Colonic mucosa (tissue), 4 donors: ENCODE results near the gene MTERF4. TPM values are rescaled to one million over a fixed set of nuclear protein-coding genes. Genes with fewer than 3 reads are reported as not detected.

Experiments used
- DNase-seq: peaks from one replicate; pipeline ENCODE4 v3.0.0-alpha.2; 2020
- H3K27ac ChIP-seq: fragments of 200-600 bp; one replicate; pipeline ENCODE4 v1.8.0; 2021
- H3K27me3 ChIP-seq: fragments of 200-600 bp; one replicate; pipeline ENCODE4 v1.8.0; 2021
- H3K36me3 ChIP-seq: fragments of 200-600 bp; one replicate; pipeline ENCODE4 v1.8.0; 2021
- H3K4me1 ChIP-seq: fragments of 200-600 bp; one replicate; pipeline ENCODE4 v1.8.0; 2021; ENCODE audit warnings: mild to moderate bottlenecking
- H3K4me3 ChIP-seq: fragments of 200-600 bp; one replicate; pipeline ENCODE4 v1.8.0; 2021
- H3K9ac ChIP-seq, 2 donors: one replicate each; pipeline ENCODE4 v1.7.0; 2013; ENCODE audit warnings: control low read depth in 2 of 2, low read depth in 2 of 2, low read length in 2 of 2
- H3K9me3 ChIP-seq: fragments of 200-600 bp; one replicate; pipeline ENCODE4 v1.8.0; 2021
- CTCF ChIP-seq: fragments of 200-600 bp; IDR thresholded peaks from one replicate; pipeline ENCODE4 v1.8.0; 2022; ENCODE audit warnings: antibody characterized with exemption, mild to moderate bottlenecking
- intact Hi-C: fragments of 100-400 bp; cut with DNase I; formaldehyde crosslinking; loops from one replicate; pipeline ENCODE4 v1.14.1; 2022
- total RNA-seq, 2 donors: library from RNA; stranded (reverse); fragmentation: NEBNext Ultra II Directional in 1 of 2; extraction: Animal tissue kit (Norgen Biotek cat#: 25700) in 1 of 2; gene quantifications; one replicate each; pipeline ENCODE4 v1.2.1, GENCODE V29; 2021
- donor health status: healthy.
- donor health status: DM: no; HTN: no; CAD: no.
- donor health status: DM: no; HTN: no; CAD: no.

The MTERF4 gene
- total RNA-seq, 2 donors from 2014 or later, result 20.2 to 25.5 TPM

GRCh38 chr2:241074065-241074818 lies 27.8 kb downstream of the MTERF4 start:
- no peaks in the 10 kb centered on the region for H3K4me1 ChIP-seq
- no peaks in the 10 kb centered on the region for H3K27me3 ChIP-seq
- DNase-seq, result no peak
- H3K36me3 ChIP-seq, result no peaks in the 10 kb centered on the region
- H3K9ac ChIP-seq, result no peak overlapping the region
- H3K9me3 ChIP-seq, result no peaks in the 10 kb centered on the region
- TF ChIP-seq CTCF, result no peak
- intact Hi-C loops, result no loop called here
- H3K27ac ChIP-seq, result no peak overlapping the region
- no peak overlapping the region for H3K4me3 ChIP-seq

GRCh38 chr2:241073166-241074064 lies 28.7 kb downstream of the MTERF4 start:
- H3K36me3 ChIP-seq, result no peaks in the 10 kb centered on the region

GRCh38 chr2:241072553-241073165 lies 29.4 kb downstream of the MTERF4 start:
- Histone ChIP-seq H3K9ac (no peak overlapping the region), H3K9me3 (no peaks in the 10 kb centered on the region), H3K4me3 (no peak overlapping the region), H3K36me3 (no peaks in the 10 kb centered on the region), H3K4me1 (no peaks in the 10 kb centered on the region), H3K27me3 (no peaks in the 10 kb centered on the region), H3K27ac (no peak overlapping the region)
- no peak for TF ChIP-seq CTCF
- no peak for DNase-seq
- intact Hi-C loops, result no loop called here

More at GRCh38 chr2:241073166-241074064, 28.7 kb downstream of the MTERF4 start:
- H3K4me3 ChIP-seq, result no peak overlapping the region
- no peaks in the 10 kb centered on the region for H3K9me3 ChIP-seq
- no peaks in the 10 kb centered on the region for H3K4me1 ChIP-seq
- TF ChIP-seq CTCF, result no peak
- no peaks in the 10 kb centered on the region for H3K27me3 ChIP-seq
- intact Hi-C loops, result no loop called here
- no peak overlapping the region for H3K9ac ChIP-seq
- no peak for DNase-seq
- H3K27ac ChIP-seq, result no peak overlapping the region

GRCh38 chr2:241072151-241072550 lies 29.9 kb downstream of the MTERF4 start:
- no peak for TF ChIP-seq CTCF
- Histone ChIP-seq H3K9ac (no peak overlapping the region), H3K36me3 (no peaks in the 10 kb centered on the region), H3K27me3 (no peaks in the 10 kb centered on the region), H3K27ac (no peak overlapping the region), H3K4me3 (no peak overlapping the region), H3K9me3 (no peaks in the 10 kb centered on the region), H3K4me1 (no peaks in the 10 kb centered on the region)
- intact Hi-C loops, result no loop called here
- DNase-seq, result no peak

GRCh38 chr2:241071677-241072111 lies 30.4 kb downstream of the MTERF4 start:
- H3K36me3 ChIP-seq, result no peaks in the 10 kb centered on the region
- no peak for DNase-seq

More at GRCh38 chr2:241071677-241072111, 30.4 kb downstream of the MTERF4 start:
- H3K27ac ChIP-seq, result no peak overlapping the region
- H3K4me3 ChIP-seq, result no peak overlapping the region
- no peaks in the 10 kb centered on the region for H3K27me3 ChIP-seq
- no peaks in the 10 kb centered on the region for H3K9me3 ChIP-seq
- no peaks in the 10 kb centered on the region for H3K4me1 ChIP-seq
- no peak for TF ChIP-seq CTCF
- no peak overlapping the region for H3K9ac ChIP-seq
- intact Hi-C loops, result no loop called here
